Hematopoietic multipotent progenitor cell treated with erythropoietin and hydrocortisone succinate and interleukin-3 and kit ligand, for 15 days (in vitro differentiated cells): ENCODE measurements around the gene SYNE2.
A peak's percentile ranks its signal among the peaks of the same experiment; 100 is the strongest.
"Not testable (repeated sequence)": the region's sequence is repeated elsewhere in the genome, so short reads cannot be mapped to it uniquely, and the experiment has no call there.

Experiments
- DNase-seq: peaks from one replicate; pipeline ENCODE4 v3.0.0-alpha.2; 2015; ENCODE audit warnings: low spot score

The SYNE2 gene

GRCh38 chr14:63852817-63853731 is at the start of gene SYNE2:
SYNE2 (plus strand) TSS chr14:63853004; CDS start chr14:63909149, 56,145 bp downstream.
- DNase-seq, result peak; percentile 20

GRCh38 chr14:63803221-63803791 is 49.5 kb upstream of the SYNE2 start:
- DNase-seq, result not testable (repeated sequence)

GRCh38 chr14:63806064-63806463 is 46.7 kb upstream of the SYNE2 start:
- DNase-seq, result not testable (repeated sequence)

GRCh38 chr14:63811692-63812091 is 41.1 kb upstream of the SYNE2 start:
- DNase-seq, result not testable (repeated sequence)

GRCh38 chr14:63833728-63834127 is 19.1 kb upstream of the SYNE2 start:
- no peak for DNase-seq

GRCh38 chr14:63840981-63841380 is 11.8 kb upstream of the SYNE2 start:
- DNase-seq, result no peak

GRCh38 chr14:63843796-63844195 is 9.0 kb upstream of the SYNE2 start:
- no peak for DNase-seq

- no peak for DNase-seq
Measured at GRCh38 chr14:63848890-63849289, 3.9 kb upstream of the SYNE2 start.

GRCh38 chr14:63852271-63852816 is 460 bp upstream of the SYNE2 start:
- no peak for DNase-seq

- DNase-seq, result no peak
Measured at GRCh38 chr14:63853831-63854293, 1.1 kb downstream of the SYNE2 start.

- no peak for DNase-seq
Measured at GRCh38 chr14:63854330-63854729, 1.5 kb downstream of the SYNE2 start.

GRCh38 chr14:63855281-63855680 is 2.5 kb downstream of the SYNE2 start:
- DNase-seq, result no peak

- DNase-seq, result no peak
Measured at GRCh38 chr14:63857466-63858030, 4.7 kb downstream of the SYNE2 start.

- DNase-seq, result no peak
Measured at GRCh38 chr14:63860146-63860545, 7.3 kb downstream of the SYNE2 start.

GRCh38 chr14:63862163-63862562 is 9.4 kb downstream of the SYNE2 start:
- DNase-seq, result no peak

- no peak for DNase-seq
Measured at GRCh38 chr14:63863004-63863403, 10.2 kb downstream of the SYNE2 start.

- not testable (repeated sequence) for DNase-seq
Measured at GRCh38 chr14:63864775-63865174, 12.0 kb downstream of the SYNE2 start.

GRCh38 chr14:63867933-63868921 is 15.4 kb downstream of the SYNE2 start:
- no peak for DNase-seq

- not testable (repeated sequence) for DNase-seq
Measured at GRCh38 chr14:63869940-63870752, 17.3 kb downstream of the SYNE2 start.

- not testable (repeated sequence) for DNase-seq
Measured at GRCh38 chr14:63870753-63871037, 17.9 kb downstream of the SYNE2 start.

GRCh38 chr14:63874223-63874622 is 21.4 kb downstream of the SYNE2 start:
- no peak for DNase-seq
